HL-60 (cell line): ENCODE results near the gene FAM13C.

Experiments used
- DNase-seq, 2 experiments: peaks; one replicate each; pipeline ENCODE4 v3.0.0-alpha.2; 2010 to 2020; ENCODE audit warnings: low read depth in 1 of 2, low spot score in 1 of 2
- H3K27ac ChIP-seq: fragments of 250-450 bp; sonication (Bioruptor Pico); replicated peaks from 2 replicates; pipeline ENCODE4 v1.5.1; 2020; ENCODE audit warnings: mild to moderate bottlenecking, moderate library complexity
- H3K27me3 ChIP-seq: fragments of 250-450 bp; sonication (Bioruptor Pico); 2 replicates; pipeline ENCODE4 v1.5.1; 2021; ENCODE audit warnings: mild to moderate bottlenecking, moderate library complexity; ENCODE audit not compliant: insufficient read depth, poor library complexity, severe bottlenecking
- H3K4me3 ChIP-seq: replicated peaks from 2 replicates; pipeline ENCODE4 v1.5.1; 2011; ENCODE audit warnings: mild to moderate bottlenecking, control low read depth, low read length; ENCODE audit not compliant: insufficient read depth
- GABPA ChIP-seq: IDR thresholded peaks from 2 replicates; pipeline ENCODE4 v1.6.1; 2012; ENCODE audit warnings: low read depth
- POLR2AphosphoS5 ChIP-seq: IDR thresholded peaks from 2 replicates; pipeline ENCODE4 v1.6.1; 2012; ENCODE audit warnings: low read depth
- SPI1 ChIP-seq: IDR thresholded peaks from 2 replicates; pipeline ENCODE4 v1.6.1; 2012; ENCODE audit warnings: low read depth, mild to moderate bottlenecking, borderline replicate concordance
- TF ChIP-seq, protein P1 (sequence below): IDR thresholded peaks from 2 replicates; pipeline ENCODE4 v1.6.1; 2012; ENCODE audit warnings: low read depth; ENCODE audit not compliant: insufficient replicate concordance
- TF ChIP-seq, protein P2 (sequence below): IDR thresholded peaks from one replicate; pipeline ENCODE4 v1.5.1; 2011; ENCODE audit warnings: low read length, control low read depth, inconsistent platforms; ENCODE audit not compliant: insufficient read depth

Gene FAM13C

DNA sequence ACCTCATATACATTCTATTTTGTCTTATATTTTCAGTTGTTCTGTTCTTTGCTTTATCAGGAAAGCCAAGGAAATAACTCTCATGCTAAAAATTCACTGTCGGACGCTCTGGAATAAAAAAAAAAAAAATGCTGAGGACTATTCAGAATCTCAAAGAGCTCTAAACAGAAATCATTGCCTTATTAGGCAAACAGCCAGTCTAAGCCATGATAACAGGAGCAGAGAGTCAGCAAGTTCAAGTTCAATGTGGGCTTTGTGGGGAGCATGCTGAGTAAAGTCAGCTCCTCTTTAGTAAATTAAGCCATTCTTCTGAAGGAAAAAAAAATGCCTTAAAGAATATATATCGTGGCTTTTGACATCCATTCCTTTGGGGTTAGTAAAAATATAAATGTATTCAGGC is 13.6 kb upstream of the FAM13C start:
- H3K27me3 ChIP-seq: no peaks in the 10 kb centered on the region

DNA sequence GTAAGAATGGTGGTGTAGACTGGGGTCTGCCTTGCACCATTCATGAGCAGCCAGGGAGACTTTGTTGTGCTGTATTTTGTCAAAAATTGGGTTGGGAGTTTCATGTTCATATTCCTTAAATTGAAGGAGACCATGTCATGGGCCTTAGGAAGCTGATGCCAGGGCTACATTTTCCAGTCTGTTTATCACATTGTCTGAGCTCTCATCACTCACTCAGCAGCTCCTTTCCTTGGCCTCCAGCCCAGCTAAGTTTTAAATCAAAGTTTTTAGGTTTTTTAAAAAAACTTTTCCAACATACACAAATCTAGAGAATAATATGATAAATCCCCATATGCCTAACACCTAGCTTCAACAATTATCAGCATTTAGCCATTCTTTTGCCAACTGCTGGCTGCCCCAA is 12.6 kb upstream of the FAM13C start:
- H3K27me3 ChIP-seq: no peaks in the 10 kb centered on the region
- no peak for DNase-seq
- TF ChIP-seq, protein P1, sequence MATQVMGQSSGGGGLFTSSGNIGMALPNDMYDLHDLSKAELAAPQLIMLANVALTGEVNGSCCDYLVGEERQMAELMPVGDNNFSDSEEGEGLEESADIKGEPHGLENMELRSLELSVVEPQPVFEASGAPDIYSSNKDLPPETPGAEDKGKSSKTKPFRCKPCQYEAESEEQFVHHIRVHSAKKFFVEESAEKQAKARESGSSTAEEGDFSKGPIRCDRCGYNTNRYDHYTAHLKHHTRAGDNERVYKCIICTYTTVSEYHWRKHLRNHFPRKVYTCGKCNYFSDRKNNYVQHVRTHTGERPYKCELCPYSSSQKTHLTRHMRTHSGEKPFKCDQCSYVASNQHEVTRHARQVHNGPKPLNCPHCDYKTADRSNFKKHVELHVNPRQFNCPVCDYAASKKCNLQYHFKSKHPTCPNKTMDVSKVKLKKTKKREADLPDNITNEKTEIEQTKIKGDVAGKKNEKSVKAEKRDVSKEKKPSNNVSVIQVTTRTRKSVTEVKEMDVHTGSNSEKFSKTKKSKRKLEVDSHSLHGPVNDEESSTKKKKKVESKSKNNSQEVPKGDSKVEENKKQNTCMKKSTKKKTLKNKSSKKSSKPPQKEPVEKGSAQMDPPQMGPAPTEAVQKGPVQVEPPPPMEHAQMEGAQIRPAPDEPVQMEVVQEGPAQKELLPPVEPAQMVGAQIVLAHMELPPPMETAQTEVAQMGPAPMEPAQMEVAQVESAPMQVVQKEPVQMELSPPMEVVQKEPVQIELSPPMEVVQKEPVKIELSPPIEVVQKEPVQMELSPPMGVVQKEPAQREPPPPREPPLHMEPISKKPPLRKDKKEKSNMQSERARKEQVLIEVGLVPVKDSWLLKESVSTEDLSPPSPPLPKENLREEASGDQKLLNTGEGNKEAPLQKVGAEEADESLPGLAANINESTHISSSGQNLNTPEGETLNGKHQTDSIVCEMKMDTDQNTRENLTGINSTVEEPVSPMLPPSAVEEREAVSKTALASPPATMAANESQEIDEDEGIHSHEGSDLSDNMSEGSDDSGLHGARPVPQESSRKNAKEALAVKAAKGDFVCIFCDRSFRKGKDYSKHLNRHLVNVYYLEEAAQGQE: no peak
- TF ChIP-seq GABPA (no peak), SPI1 (no peak), POLR2AphosphoS5 (no peak)
- TF ChIP-seq, protein P2, sequence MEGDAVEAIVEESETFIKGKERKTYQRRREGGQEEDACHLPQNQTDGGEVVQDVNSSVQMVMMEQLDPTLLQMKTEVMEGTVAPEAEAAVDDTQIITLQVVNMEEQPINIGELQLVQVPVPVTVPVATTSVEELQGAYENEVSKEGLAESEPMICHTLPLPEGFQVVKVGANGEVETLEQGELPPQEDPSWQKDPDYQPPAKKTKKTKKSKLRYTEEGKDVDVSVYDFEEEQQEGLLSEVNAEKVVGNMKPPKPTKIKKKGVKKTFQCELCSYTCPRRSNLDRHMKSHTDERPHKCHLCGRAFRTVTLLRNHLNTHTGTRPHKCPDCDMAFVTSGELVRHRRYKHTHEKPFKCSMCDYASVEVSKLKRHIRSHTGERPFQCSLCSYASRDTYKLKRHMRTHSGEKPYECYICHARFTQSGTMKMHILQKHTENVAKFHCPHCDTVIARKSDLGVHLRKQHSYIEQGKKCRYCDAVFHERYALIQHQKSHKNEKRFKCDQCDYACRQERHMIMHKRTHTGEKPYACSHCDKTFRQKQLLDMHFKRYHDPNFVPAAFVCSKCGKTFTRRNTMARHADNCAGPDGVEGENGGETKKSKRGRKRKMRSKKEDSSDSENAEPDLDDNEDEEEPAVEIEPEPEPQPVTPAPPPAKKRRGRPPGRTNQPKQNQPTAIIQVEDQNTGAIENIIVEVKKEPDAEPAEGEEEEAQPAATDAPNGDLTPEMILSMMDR: no peak
- H3K4me3 ChIP-seq: no peak overlapping the region
- H3K27ac ChIP-seq: no peak overlapping the region

More for the DNA sequence above, 13.6 kb upstream of the FAM13C start:
- TF ChIP-seq GABPA (no peak), SPI1 (no peak)
- TF ChIP-seq, protein P2: no peak
- TF ChIP-seq, protein P1: no peak
- no peak for DNase-seq
- no peak overlapping the region for H3K27ac ChIP-seq
- no peak overlapping the region for H3K4me3 ChIP-seq

DNA sequence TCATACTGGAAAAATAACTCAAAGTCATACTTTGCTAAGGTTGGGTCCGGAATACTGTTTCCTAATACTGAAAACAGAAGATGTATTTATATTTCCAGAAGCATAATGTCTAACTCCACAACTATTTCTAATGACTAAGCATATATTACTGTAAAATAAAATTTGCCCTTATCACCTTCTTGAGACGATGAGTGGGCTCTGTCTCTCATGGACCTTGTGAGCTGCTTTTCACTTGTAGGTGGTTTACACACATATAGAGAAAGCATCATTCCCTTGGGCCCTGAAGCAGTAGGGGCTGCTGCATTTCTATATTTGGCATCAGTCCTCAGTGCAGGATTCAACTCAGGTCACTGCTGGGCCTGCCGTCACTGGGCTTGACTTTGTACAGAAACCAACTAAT is 10.7 kb upstream of the FAM13C start:
- Histone ChIP-seq H3K4me3 (no peak overlapping the region), H3K27ac (no peak overlapping the region), H3K27me3 (no peaks in the 10 kb centered on the region)
- no peak for DNase-seq
- no peak for TF ChIP-seq SPI1
- no peak for TF ChIP-seq GABPA
- TF ChIP-seq POLR2AphosphoS5: no peak
- TF ChIP-seq, protein P1: no peak
- TF ChIP-seq, protein P2: no peak
